K562 (cell line): ENCODE measurements around the gene NTM. TPM values are rescaled to one million over a fixed set of nuclear protein-coding genes. Genes with fewer than 3 reads are reported as not detected.

Experiments
- ATAC-seq: fragments of 200-7000 bp; cut with Tn5 transposase; 3 replicates; pipeline ENCODE4 v1.9.1; 2020; ENCODE audit warnings: moderate library complexity
- BruUV-seq: library from RNA; stranded (reverse); fragments of 400-500 nt; replicated peaks from 2 replicates; lab custom pipeline; 2021; lab: Mats Ljungman, UMichigan
- CTCF ChIA-PET: fragments of 300-600 bp; formaldehyde crosslinking; extraction: SDS; loops from one replicate; lab custom pipeline; 2021; ENCODE audit warnings: low intra/inter-chr PET ratio; lab: Yijun Ruan, JAX
- POLR2A ChIA-PET: fragments of 300-600, 350-650 bp; sonication (Branson Sonifier 250); formaldehyde crosslinking; extraction: SDS; loops from one replicate; lab custom pipeline; 2021; ENCODE audit warnings: antibody characterized with exemption, inconsistent platforms; lab: Yijun Ruan, JAX
- DNase-seq, 4 experiments: peaks; one replicate each; pipeline versions ENCODE4 v3.0.0 to v3.0.0-alpha.2; 2011 to 2018; ENCODE audit warnings: low spot score in 3 of 4, mixed read lengths in 3 of 4; ENCODE audit errors: extremely low read depth in 1 of 4
- FAIRE-seq: peaks from 2 replicates; lab custom pipeline; 2011; peaks lifted over from hg19 to GRCh38; lab: Jason Lieb, UNC
- H2AFZ ChIP-seq: 2 replicates; pipeline ENCODE4 v1.6.0; 2011; ENCODE audit warnings: low read depth, low read length, control low read depth, inconsistent platforms
- H3K27ac ChIP-seq: fragments of 200-600 bp; 3 replicates; pipeline ENCODE4 v1.8.0; 2011; ENCODE audit warnings: low read depth, mild to moderate bottlenecking, control low read depth, inconsistent platforms, low read length, moderate library complexity, mixed read lengths; ENCODE audit errors: extremely low read depth
- H3K27me3 ChIP-seq, 2 experiments: fragments of 300-600 bp in 1 of 2; 2 replicates in 1 of 2; 3 replicates in 1 of 2; pipeline versions ENCODE4 v1.6.0 to v1.8.0; 2011; ENCODE audit warnings: inconsistent platforms in 2 of 2, low read length in 2 of 2, mild to moderate bottlenecking in 1 of 2, mixed read lengths in 1 of 2, moderate library complexity in 1 of 2; ENCODE audit not compliant: control insufficient read depth in 2 of 2, insufficient read depth in 2 of 2
- H3K36me3 ChIP-seq: fragments of 300-600 bp; 3 replicates; pipeline ENCODE4 v1.8.0; 2011; ENCODE audit warnings: mild to moderate bottlenecking, low read length, inconsistent platforms; ENCODE audit not compliant: control insufficient read depth, insufficient read depth
- H3K4me1 ChIP-seq, 2 experiments: fragments of 200-600 bp in 1 of 2; replicated peaks in 1 of 2; 2 replicates in 1 of 2; 3 replicates in 1 of 2; pipeline versions ENCODE4 v1.5.1 to v1.8.0; 2011; ENCODE audit warnings: inconsistent platforms in 2 of 2, low read length in 2 of 2, mild to moderate bottlenecking in 1 of 2, mixed read lengths in 1 of 2, moderate library complexity in 1 of 2; ENCODE audit not compliant: control insufficient read depth in 2 of 2, insufficient read depth in 2 of 2
- H3K4me2 ChIP-seq: 2 replicates; pipeline ENCODE4 v1.6.1; 2011; ENCODE audit warnings: low read length, control low read depth, inconsistent platforms, mixed read lengths; ENCODE audit not compliant: insufficient read depth
- H3K4me3 ChIP-seq: fragments of 200-600 bp; sonication (generic), shearing (Covaris generic); 2 replicates; pipeline ENCODE4 v1.5.1; 2016; ENCODE audit warnings: control low read depth, inconsistent platforms
- H3K79me2 ChIP-seq: fragments of 200-600 bp; 3 replicates; pipeline ENCODE4 v1.8.0; 2011; ENCODE audit warnings: low read length, inconsistent platforms; ENCODE audit not compliant: control insufficient read depth, insufficient read depth
- H3K9ac ChIP-seq, 2 experiments: 2 replicates each; pipeline versions ENCODE4 v1.6.0 to v1.6.1; 2011; ENCODE audit warnings: low read depth in 2 of 2, low read length in 2 of 2, control low read depth in 1 of 2, inconsistent platforms in 1 of 2, mild to moderate bottlenecking in 1 of 2, mixed read lengths in 1 of 2; ENCODE audit not compliant: insufficient read depth in 1 of 2
- H3K9me1 ChIP-seq: one replicate; pipeline ENCODE4 v1.6.0; 2011; ENCODE audit warnings: inconsistent platforms, mild to moderate bottlenecking, low read length, moderate library complexity; ENCODE audit not compliant: control insufficient read depth, insufficient read depth
- H3K9me3 ChIP-seq: replicated peaks from 2 replicates; pipeline ENCODE4 v1.5.1; 2011; ENCODE audit warnings: low read depth, low read length, inconsistent platforms; ENCODE audit not compliant: control insufficient read depth, insufficient read depth
- H4K20me1 ChIP-seq: replicated peaks from 2 replicates; pipeline ENCODE4 v1.6.1; 2011; ENCODE audit warnings: low read length, inconsistent platforms, mixed read lengths; ENCODE audit not compliant: control insufficient read depth, insufficient read depth
- CHD2 ChIP-seq: IDR thresholded peaks from 2 replicates; pipeline ENCODE4 v1.6.1; 2011; ENCODE audit warnings: low read depth, low read length
- HMG20B ChIP-seq: fragments of 250-450 bp; sonication (Bioruptor Pico); IDR thresholded peaks from 2 replicates; pipeline ENCODE4 v1.5.0; 2021; ENCODE audit warnings: mild to moderate bottlenecking
- JUN ChIP-seq, 2 experiments: sonication (generic) in 1 of 2; formaldehyde crosslinking in 1 of 2; IDR thresholded peaks; 2 replicates each; pipeline versions ENCODE4 v1.6.1 to v1.8.0; 2012 to 2022; ENCODE audit warnings: borderline replicate concordance in 2 of 2, mild to moderate bottlenecking in 2 of 2, improper control_type of control experiment in 1 of 2, low read depth in 1 of 2, low read length in 1 of 2, missing genetic modification reagents in 1 of 2
- MTA2 ChIP-seq: fragments of 450-650 bp; IDR thresholded peaks from 2 replicates; pipeline ENCODE4 v1.6.1; 2016; ENCODE audit warnings: low read depth
- ZNF316 ChIP-seq: fragments of 450-650 bp; IDR thresholded peaks from 2 replicates; pipeline ENCODE4 v1.6.1; 2016
- WGBS: fragments of 100-300 bp; shearing (Covaris generic); methylation state at CpG from one replicate; pipeline ENCODE4 v1.1.6; 2016; ENCODE audit warnings: low coverage, mixed read lengths; ENCODE audit not compliant: insufficient coverage; ENCODE audit errors: missing lambda C conversion rate; 5-methylcytosine and 5-hydroxymethylcytosine counted together
- in situ Hi-C: fragments of 300-500 bp; cut with MboI; formaldehyde crosslinking; loops from 4 replicates; pipeline ENCODE4 v1.15.0; 2018; ENCODE audit warnings: inconsistent platforms, mixed read lengths
- intact Hi-C: fragments of 100-400 bp; cut with micrococcal nuclease; formaldehyde crosslinking; loops from 2 replicates; pipeline ENCODE4 v1.14.2; 2022
- polyA plus RNA-seq, 8 experiments: library from polyadenylated mRNA; depleted of rRNA in 4 of 8; stranded (reverse) in 5 of 8; unstranded in 3 of 8; fragments of >200 nt; fragmentation: Nextera tagmentation in 2 of 8; fragmentation: Illumina TruSeq in 1 of 8; extraction: Ambion mirVana in 2 of 8; extraction: Trizol in 1 of 8; gene quantifications; 2 replicates each; pipeline versions ENCODE4 v1.2.1 to v1.2.3, GENCODE V29; 2011 to 2014; ENCODE audit warnings: inconsistent platforms in 1 of 8, missing spikeins in 1 of 8
- total RNA-seq, 7 experiments: library from RNA; depleted of rRNA in 6 of 7; stranded (reverse); fragments of >200 nt in 6 of 7; fragmentation: Illumina TruSeq in 2 of 7; extraction: Trizol in 2 of 7; gene quantifications; 2 replicates each; pipeline versions ENCODE4 v1.2.1 to v1.2.3, GENCODE V29; 2011 to 2021; ENCODE audit warnings: low replicate concordance in 1 of 7
- TF ChIP-seq, protein P1 (sequence below): fragments of 250-450 bp; sonication (Bioruptor Pico); IDR thresholded peaks from 2 replicates; pipeline ENCODE4 v1.4.0; 2020; ENCODE audit warnings: mild to moderate bottlenecking
- TF ChIP-seq, protein P2 (sequence below): sonication (generic); formaldehyde crosslinking; IDR thresholded peaks from 2 replicates; pipeline ENCODE4 v1.8.0; 2022; ENCODE audit warnings: missing genetic modification reagents, mild to moderate bottlenecking, borderline replicate concordance

Gene NTM
- total and polyA plus RNA-seq, 9 of the 15 experiments (the other 6 are each of a cell fraction or from before 2014, with no cell fraction given): not detected

DNA sequence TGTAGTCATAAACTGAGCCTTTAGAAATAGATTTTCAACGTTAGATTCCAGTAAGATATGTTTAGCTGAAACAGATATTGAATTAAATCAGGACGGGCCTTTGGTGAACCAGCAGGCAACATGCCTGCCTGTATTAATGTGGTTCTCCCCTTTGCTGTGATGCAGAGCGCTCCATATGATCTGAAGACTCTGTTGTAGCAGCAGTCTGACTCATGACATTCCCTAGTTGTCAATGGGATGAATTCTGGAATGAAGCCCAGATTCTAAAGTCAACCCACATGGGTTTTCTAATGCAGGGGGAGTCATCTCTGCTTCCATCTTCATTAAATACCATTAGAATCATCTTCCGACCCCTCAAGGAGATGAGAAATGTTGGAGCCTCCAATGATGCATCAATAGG lies 864.5 kb downstream of the NTM start (continued):
- TF ChIP-seq, protein P1, sequence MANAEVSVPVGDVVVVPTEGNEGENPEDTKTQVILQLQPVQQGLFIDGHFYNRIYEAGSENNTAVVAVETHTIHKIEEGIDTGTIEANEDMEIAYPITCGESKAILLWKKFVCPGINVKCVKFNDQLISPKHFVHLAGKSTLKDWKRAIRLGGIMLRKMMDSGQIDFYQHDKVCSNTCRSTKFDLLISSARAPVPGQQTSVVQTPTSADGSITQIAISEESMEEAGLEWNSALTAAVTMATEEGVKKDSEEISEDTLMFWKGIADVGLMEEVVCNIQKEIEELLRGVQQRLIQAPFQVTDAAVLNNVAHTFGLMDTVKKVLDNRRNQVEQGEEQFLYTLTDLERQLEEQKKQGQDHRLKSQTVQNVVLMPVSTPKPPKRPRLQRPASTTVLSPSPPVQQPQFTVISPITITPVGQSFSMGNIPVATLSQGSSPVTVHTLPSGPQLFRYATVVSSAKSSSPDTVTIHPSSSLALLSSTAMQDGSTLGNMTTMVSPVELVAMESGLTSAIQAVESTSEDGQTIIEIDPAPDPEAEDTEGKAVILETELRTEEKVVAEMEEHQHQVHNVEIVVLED (CRISPR knock-in tag): no peak
- TF ChIP-seq ZNF316: no peak
- no peak for TF ChIP-seq HMG20B
- TF ChIP-seq, all 486 proteins: peak for 0

DNA sequence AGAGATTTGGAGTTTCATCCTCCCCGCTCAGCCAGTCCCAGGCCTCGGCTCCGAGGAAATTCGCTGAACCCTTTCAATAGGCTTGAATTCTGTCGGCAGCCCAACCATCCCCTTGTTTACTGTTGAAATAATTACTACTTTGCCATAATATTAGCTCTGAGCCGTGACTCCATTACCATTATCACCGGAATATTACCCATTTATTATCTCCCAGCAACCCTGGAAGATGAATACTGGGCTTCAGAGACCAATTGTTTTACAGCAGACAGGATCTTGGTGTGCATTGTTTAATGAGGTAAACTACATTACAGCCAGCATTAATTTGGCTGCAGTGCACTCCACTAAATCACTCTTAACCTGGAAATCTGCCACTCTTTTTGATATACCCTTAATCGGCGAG lies 867.4 kb downstream of the NTM start:
- Histone ChIP-seq H3K79me2 (no peaks in the 10 kb centered on the region), H3K27ac (no peak overlapping the region), H3K27me3 (no peaks in the 10 kb centered on the region), H3K9me3 (no peaks in the 10 kb centered on the region), H3K4me3 (no peak overlapping the region), H3K36me3 (no peaks in the 10 kb centered on the region), H3K9ac (no peak overlapping the region), H3K4me1 (no peaks in the 10 kb centered on the region), H3K9me1 (no peaks in the 10 kb centered on the region), H4K20me1 (no peaks in the 10 kb centered on the region), H3K4me2 (no peak overlapping the region), H2AFZ (no peak overlapping the region)
- ATAC-seq (no peak), DNase-seq (no peak), FAIRE-seq (no peak)
- in situ Hi-C loops: no loop called here
- 0% methylated on average over 9 of the region's 9 CpGs for WGBS
- BruUV-seq: no TSS peak
- ChIA-PET POLR2A (no interaction called here), CTCF (no interaction called here)
- TF ChIP-seq, protein P2, sequence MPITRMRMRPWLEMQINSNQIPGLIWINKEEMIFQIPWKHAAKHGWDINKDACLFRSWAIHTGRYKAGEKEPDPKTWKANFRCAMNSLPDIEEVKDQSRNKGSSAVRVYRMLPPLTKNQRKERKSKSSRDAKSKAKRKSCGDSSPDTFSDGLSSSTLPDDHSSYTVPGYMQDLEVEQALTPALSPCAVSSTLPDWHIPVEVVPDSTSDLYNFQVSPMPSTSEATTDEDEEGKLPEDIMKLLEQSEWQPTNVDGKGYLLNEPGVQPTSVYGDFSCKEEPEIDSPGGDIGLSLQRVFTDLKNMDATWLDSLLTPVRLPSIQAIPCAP (CRISPR knock-in tag): no peak
- TF ChIP-seq JUN (IDR thresholded peaks at IDR 0.05; ENCODE audit: borderline replicate concordance, low read depth, low read length): no peak
- no peak for TF ChIP-seq JUN (CRISPR knock-in tag; IDR thresholded peaks at IDR 0.05; ENCODE audit: borderline replicate concordance)
- no peak for TF ChIP-seq CHD2
- TF ChIP-seq MTA2: no peak
- intact Hi-C loops: no loop called here
